HepG2 (cell line): ENCODE data around the gene HS6ST1. TPM values are rescaled to one million over a fixed set of nuclear protein-coding genes. Genes with fewer than 3 reads are reported as not detected.
A peak's percentile ranks its signal among the peaks of the same experiment; 100 is the strongest.

ENCODE experiments used
- ATAD3A ChIP-seq: sonication (generic); formaldehyde crosslinking; IDR thresholded peaks from 2 replicates; pipeline ENCODE4 v1.4.0; 2020; ENCODE audit warnings: missing genetic modification reagents
- CEBPB ChIP-seq: IDR thresholded peaks from 2 replicates; pipeline ENCODE4 v1.6.1; 2011; ENCODE audit warnings: low read depth, low read length, improper control_type of control experiment, borderline replicate concordance
- CSRNP2 ChIP-seq: sonication (generic); formaldehyde crosslinking; conservative IDR thresholded peaks from 2 replicates; pipeline ENCODE4 v1.8.0; 2022; ENCODE audit warnings: low read depth, missing genetic modification reagents
- ELF4 ChIP-seq: sonication (generic); formaldehyde crosslinking; IDR thresholded peaks from 2 replicates; pipeline ENCODE4 v1.5.0; 2020; ENCODE audit warnings: missing genetic modification reagents, mild to moderate bottlenecking, moderate library complexity, borderline replicate concordance
- GABPA ChIP-seq, 2 experiments: IDR thresholded peaks; 2 replicates each; pipeline ENCODE4 v1.6.1; 2011 to 2016; ENCODE audit warnings: low read depth in 2 of 2, low read length in 1 of 2, missing biosample characterization in 1 of 2, missing genetic modification characterization in 1 of 2
- HOXA7 ChIP-seq: sonication (generic); formaldehyde crosslinking; IDR thresholded peaks from 2 replicates; pipeline ENCODE4 v1.8.1; 2022; ENCODE audit warnings: mild to moderate bottlenecking, missing genetic modification reagents, moderate library complexity
- LRRFIP1 ChIP-seq: sonication (generic); formaldehyde crosslinking; conservative IDR thresholded peaks from 2 replicates; pipeline ENCODE4 v1.4.0; 2020; ENCODE audit warnings: missing genetic modification reagents
- NFATC3 ChIP-seq: sonication (generic); formaldehyde crosslinking; IDR thresholded peaks from 2 replicates; pipeline ENCODE4 v1.5.1; 2020; ENCODE audit warnings: mild to moderate bottlenecking, missing genetic modification reagents
- RBFOX2 ChIP-seq: fragments of 200-400 bp; formaldehyde crosslinking; IDR thresholded peaks from 2 replicates; pipeline ENCODE4 v1.6.1; 2017; ENCODE audit warnings: low read depth, mild to moderate bottlenecking, low read length
- SRSF4 ChIP-seq: fragments of 200-400 bp; formaldehyde crosslinking; IDR thresholded peaks from one replicate; pipeline ENCODE4 v1.6.1; 2018; ENCODE audit warnings: mild to moderate bottlenecking, low read depth, low read length, moderate library complexity; ENCODE audit not compliant: poor library complexity, severe bottlenecking
- TFE3 ChIP-seq: IDR thresholded peaks from 2 replicates; pipeline ENCODE4 v1.6.1; 2016
- TMF1 ChIP-seq: sonication (generic); formaldehyde crosslinking; IDR thresholded peaks from 2 replicates; pipeline ENCODE4 v1.8.1; 2022; ENCODE audit warnings: low read depth, missing genetic modification reagents
- TSC22D2 ChIP-seq: sonication (generic); formaldehyde crosslinking; IDR thresholded peaks from 2 replicates; pipeline ENCODE4 v1.5.1; 2020; ENCODE audit warnings: missing genetic modification reagents, mild to moderate bottlenecking, borderline replicate concordance
- ZFY ChIP-seq: sonication (generic); formaldehyde crosslinking; IDR thresholded peaks from 2 replicates; pipeline ENCODE4 v1.4.0; 2020; ENCODE audit warnings: missing genetic modification reagents
- ZGPAT ChIP-seq: IDR thresholded peaks from 2 replicates; pipeline ENCODE4 v1.6.1; 2016; ENCODE audit warnings: mild to moderate bottlenecking
- ZNF710 ChIP-seq: sonication (generic); formaldehyde crosslinking; IDR thresholded peaks from 2 replicates; pipeline ENCODE4 v1.5.0; 2020; ENCODE audit warnings: mild to moderate bottlenecking, missing genetic modification reagents, borderline replicate concordance
- ZSCAN30 ChIP-seq: sonication (generic); formaldehyde crosslinking; IDR thresholded peaks from 2 replicates; pipeline ENCODE4 v1.5.0; 2020; ENCODE audit warnings: mild to moderate bottlenecking, missing genetic modification reagents
- polyA plus RNA-seq, 8 experiments: library from polyadenylated mRNA; depleted of rRNA in 3 of 8; stranded (reverse) in 7 of 8; unstranded in 1 of 8; fragments of >200 nt; fragmentation: Illumina TruSeq in 4 of 8; extraction: Trizol in 4 of 8; gene quantifications; 2 replicates each; pipeline versions ENCODE4 v1.2.1 to v1.2.3, GENCODE V29; 2011 to 2016; ENCODE audit warnings: low read depth in 4 of 8, missing spikeins in 1 of 8, mixed read lengths in 1 of 8; ENCODE audit not compliant: insufficient read depth in 1 of 8
- total RNA-seq, 5 experiments: library from RNA; depleted of rRNA; stranded (reverse); fragments of >200 nt; fragmentation: Illumina TruSeq; extraction: Trizol; gene quantifications; 2 replicates each; pipeline ENCODE4 v1.2.3, GENCODE V29; 2016; ENCODE audit warnings: low read depth in 1 of 5

Gene HS6ST1
- total and polyA plus RNA-seq, 2 of the 13 experiments (the other 11 are each of a cell fraction or from before 2014, with no cell fraction given) = 34.5 to 84.6 TPM

GRCh38 chr2:128309280-128310093 lies 9.2 kb downstream of the HS6ST1 start (continued):
- no peak for TF ChIP-seq LRRFIP1 (CRISPR knock-in tag)
- no peak for TF ChIP-seq CSRNP2 (CRISPR knock-in tag)
- TF ChIP-seq NFATC3 (CRISPR knock-in tag) = no peak; the same call in 1 of the 2 replicates
- TF ChIP-seq CEBPB = no peak
- peak; percentile 98 for TF ChIP-seq TMF1 (CRISPR knock-in tag)
- peak; percentile 63 for TF ChIP-seq RBFOX2
- no peak for TF ChIP-seq GABPA (IDR thresholded peaks at IDR 0.05; ENCODE audit: low read depth, low read length)
- peak; percentile 48; the same call in 1 of the 2 replicates for TF ChIP-seq GABPA (CRISPR knock-in tag; IDR thresholded peaks at IDR 0.05; ENCODE audit: low read depth)
- TF ChIP-seq ZGPAT = peak; percentile 100
- TF ChIP-seq HOXA7 = no peak
- no peak for TF ChIP-seq ATAD3A (CRISPR knock-in tag)
- TF ChIP-seq ZSCAN30 (CRISPR knock-in tag) = no peak; the same call in 1 of the 2 replicates
- TF ChIP-seq TFE3 = peak; percentile 99
- peak; percentile 98 for TF ChIP-seq ZNF710 (CRISPR knock-in tag)
- no peak for TF ChIP-seq SRSF4
- 0 out of 2 replicates have a peak, but pooled peaks have one; percentile 82 for TF ChIP-seq ELF4 (CRISPR knock-in tag)
- TF ChIP-seq TSC22D2 = peak; percentile 98
- TF ChIP-seq ZFY = peak; percentile 94
